Thoracic aorta (tissue), 2 donors: ENCODE data around the gene LDLRAD4. TPM values are rescaled to one million over a fixed set of nuclear protein-coding genes. Genes with fewer than 3 reads are reported as not detected.
A peak's percentile ranks its signal among the peaks of the same experiment; 100 is the strongest.

ENCODE experiments used
- ATAC-seq: fragments of 150-250 bp; one replicate; pipeline ENCODE4 v1.8.0; 2017; ENCODE audit warnings: low read depth; ENCODE audit not compliant: insufficient number of reproducible peaks, low FRiP score
- DNase-seq: peaks from one replicate; pipeline ENCODE4 v3.0.0-alpha.2; 2020; ENCODE audit warnings: low spot score
- H3K27ac ChIP-seq, 2 donors: fragments of 200-600 bp; sonication (generic); 1 replicate in 1 of 2; 2 replicates in 1 of 2; pipeline ENCODE4 v1.5.1; 2016; ENCODE audit warnings: mild to moderate bottlenecking in 2 of 2, moderate library complexity in 2 of 2
- H3K27me3 ChIP-seq: fragments of 200-600 bp; sonication (generic); replicated peaks from 2 replicates; pipeline ENCODE4 v1.6.0; 2016; ENCODE audit warnings: mild to moderate bottlenecking; ENCODE audit not compliant: insufficient read depth
- H3K36me3 ChIP-seq: fragments of 200-600 bp; sonication (generic); one replicate; pipeline ENCODE4 v1.5.1; 2016
- H3K4me1 ChIP-seq, 2 donors: fragments of 200-600 bp; sonication (generic); 1 replicate in 1 of 2; 2 replicates in 1 of 2; pipeline versions ENCODE4 v1.5.1 to v1.6.0; 2016; ENCODE audit warnings: low read depth in 2 of 2, mild to moderate bottlenecking in 1 of 2; ENCODE audit not compliant: control insufficient read depth in 1 of 2
- H3K4me3 ChIP-seq: fragments of 200-600 bp; sonication (generic); 2 replicates; pipeline ENCODE4 v1.5.1; 2016; ENCODE audit warnings: mild to moderate bottlenecking
- H3K9me3 ChIP-seq: fragments of 200-600 bp; sonication (generic); 2 replicates; pipeline ENCODE4 v1.5.1; 2016
- CTCF ChIP-seq: fragments of 200-600 bp; sonication (generic); IDR thresholded peaks from one replicate; pipeline ENCODE4 v1.5.1; 2019; ENCODE audit warnings: antibody characterized with exemption
- total RNA-seq, 2 donors: library from RNA; depleted of rRNA; stranded (reverse); fragments of >200 nt; gene quantifications; one replicate each; pipeline versions ENCODE4 v1.1.0 to v1.2.3, GENCODE V29; 2016

LDLRAD4 gene
- total RNA-seq, 2 donors from 2014 or later: 98.4 to 135 TPM

GRCh38 chr18:13312515-13312914 lies 94.0 kb downstream of the LDLRAD4 start:
- DNase-seq (no peak), ATAC-seq (no peak)
- H3K27ac ChIP-seq: no peak overlapping the region
- no peak overlapping the region for H3K4me3 ChIP-seq
- no peaks in the 10 kb centered on the region for H3K4me1 ChIP-seq
- H3K27me3 ChIP-seq: no peaks in the 10 kb centered on the region
- H3K9me3 ChIP-seq: peaks cover 4% of the 10 kb centered on the region
- TF ChIP-seq CTCF: no peak
- no peaks in the 10 kb centered on the region for H3K36me3 ChIP-seq

GRCh38 chr18:13313006-13313686 lies 94.6 kb downstream of the LDLRAD4 start:
- Histone ChIP-seq H3K27me3 (no peaks in the 10 kb centered on the region), H3K27ac (no peak overlapping the region), H3K4me3 (no peak overlapping the region), H3K4me1 (peaks cover 0 to 2% of the 10 kb centered on the region in 2 donors), H3K9me3 (peaks cover 4% of the 10 kb centered on the region), H3K36me3 (no peaks in the 10 kb centered on the region)
- no peak for DNase-seq
- TF ChIP-seq CTCF: no peak
- ATAC-seq: no peak

GRCh38 chr18:13315000-13315399 lies 96.4 kb downstream of the LDLRAD4 start:
- H3K4me1 ChIP-seq: peaks cover 8 to 19% of the 10 kb centered on the region in 2 donors
- no peak overlapping the region for H3K27ac ChIP-seq
- H3K36me3 ChIP-seq: no peaks in the 10 kb centered on the region
- no peak overlapping the region for H3K4me3 ChIP-seq
- no peak for TF ChIP-seq CTCF
- no peak for DNase-seq
- no peak for ATAC-seq
- no peaks in the 10 kb centered on the region for H3K27me3 ChIP-seq
- peaks cover 4% of the 10 kb centered on the region for H3K9me3 ChIP-seq

GRCh38 chr18:13316063-13316462 lies 97.5 kb downstream of the LDLRAD4 start:
- ATAC-seq: no peak
- H3K4me3 ChIP-seq: no peak overlapping the region
- no peaks in the 10 kb centered on the region for H3K36me3 ChIP-seq
- TF ChIP-seq CTCF: no peak
- H3K27me3 ChIP-seq: no peaks in the 10 kb centered on the region
- H3K27ac ChIP-seq: no peak overlapping the region
- no peak for DNase-seq
- H3K9me3 ChIP-seq: peaks cover 4% of the 10 kb centered on the region
- H3K4me1 ChIP-seq: peaks cover 14 to 30% of the 10 kb centered on the region in 2 donors

- ATAC-seq (no peak), DNase-seq (no peak)
- peaks cover 18 to 44% of the 10 kb centered on the region in 2 donors for H3K4me1 ChIP-seq
- H3K9me3 ChIP-seq: peaks cover 4% of the 10 kb centered on the region
- peak overlapping the region; percentile 81 for H3K27ac ChIP-seq
- no peaks in the 10 kb centered on the region for H3K36me3 ChIP-seq
- no peaks in the 10 kb centered on the region for H3K27me3 ChIP-seq
- no peak overlapping the region for H3K4me3 ChIP-seq
- TF ChIP-seq CTCF: no peak
These were observed 99.2 kb downstream of the LDLRAD4 start for GRCh38 chr18:13317801-13318200.
